ENCODE data around the gene KCNIP1. TPM values are rescaled to one million over a fixed set of nuclear protein-coding genes. Genes with fewer than 3 reads are reported as not detected.

Gene KCNIP1
- total RNA-seq, 1 experiment from 2014 or later, result not detected

- H3K79me2 ChIP-seq (ENCODE audit: insufficient read depth, low read length), result no peaks in the 10 kb centered on the region
- DNase-seq (ENCODE audit: low read depth, low spot score) (peak; percentile 22), ATAC-seq (peak; percentile 99)
- no peak overlapping the region for H3K4me3 ChIP-seq (replicated peaks in 1 of 2; ENCODE audit: low read depth in 1 of 2, low read length in 2 of 2)
- H3K27ac ChIP-seq (ENCODE audit: low read depth, low read length), result no peak overlapping the region
- H4K20me1 ChIP-seq (ENCODE audit: insufficient read depth), result no peaks in the 10 kb centered on the region
- no TSS peak for BruUV-seq (replicated peaks)
- ChIA-PET CTCF (interaction anchor here (1.1 kb wide), 1 partner anchor 28 kb away, joined by 6 read pairs; no protein-coding TSS in a partner anchor), POLR2A (no interaction called here), RAD21 (ENCODE audit: low non-redundant PET in 1 of 2, low total read pairs in 2 of 2, uncharacterized antibody in 2 of 2, unreplicated experiment in 2 of 2) (interaction anchor here in 1 of 2 experiments (0.7 kb wide), 1 partner anchor 48 kb away, joined by 13 read pairs; no protein-coding TSS in a partner anchor)
- intact Hi-C loops (cut with micrococcal nuclease), result loop anchor here (1.0 kb wide), 2 partner anchors 19 to 29 kb away; no protein-coding TSS in a partner anchor
- H3K27me3 ChIP-seq (ENCODE audit: insufficient read depth, low read length), result peaks cover 11% of the 10 kb centered on the region
- H2AFZ ChIP-seq (ENCODE audit: low read depth, low read length, poor library complexity, severe bottlenecking), result peak overlapping the region; percentile 96
- no peak overlapping the region for H3K9ac ChIP-seq (ENCODE audit: low read length)
- H3K36me3 ChIP-seq (ENCODE audit: control insufficient read depth in 1 of 2, insufficient read depth in 2 of 2, low read length in 2 of 2), result no peaks in the 10 kb centered on the region
- no peaks in the 10 kb centered on the region for H3K9me2 ChIP-seq (ENCODE audit: insufficient read depth)
- H3K4me1 ChIP-seq (ENCODE audit: control insufficient read depth in 1 of 2, insufficient read depth in 2 of 2, low read length in 2 of 2), result no peaks in the 10 kb centered on the region
- H3K9me3 ChIP-seq (ENCODE audit: control insufficient read depth in 1 of 2, insufficient read depth in 1 of 2, low read depth in 1 of 2, low read length in 2 of 2), result no peaks in the 10 kb centered on the region
- TF ChIP-seq RAD21 (IDR thresholded peaks at IDR 0.05; ENCODE audit: low read depth), result peak; percentile 88
- TF ChIP-seq FOSL1 (IDR thresholded peaks at IDR 0.05; ENCODE audit: low read depth), result no peak
- peak; percentile 84 to 89 (median 86) for TF ChIP-seq CTCF (IDR thresholded peaks at IDR 0.05 in 2 of 3, conservative IDR thresholded peaks at IDR 0.05 in 1 of 3; ENCODE audit: borderline replicate concordance in 1 of 3, insufficient read depth in 1 of 3, low read depth in 2 of 3, low read length in 2 of 3)
- no peak for TF ChIP-seq ATF3 (IDR thresholded peaks at IDR 0.05)
- TF ChIP-seq POLR2AphosphoS5 (IDR thresholded peaks at IDR 0.05; ENCODE audit: low read depth, low read length), result no peak
- no peak for TF ChIP-seq CBX3 (IDR thresholded peaks at IDR 0.05; ENCODE audit: low read depth)
- H3K4me2 ChIP-seq (ENCODE audit: low read length), result no peak overlapping the region
Measured at GRCh38 chr5:170603578-170604565, 100.1 kb downstream of the KCNIP1 start.
